ENCODE data around the gene FGGY.

DNA sequence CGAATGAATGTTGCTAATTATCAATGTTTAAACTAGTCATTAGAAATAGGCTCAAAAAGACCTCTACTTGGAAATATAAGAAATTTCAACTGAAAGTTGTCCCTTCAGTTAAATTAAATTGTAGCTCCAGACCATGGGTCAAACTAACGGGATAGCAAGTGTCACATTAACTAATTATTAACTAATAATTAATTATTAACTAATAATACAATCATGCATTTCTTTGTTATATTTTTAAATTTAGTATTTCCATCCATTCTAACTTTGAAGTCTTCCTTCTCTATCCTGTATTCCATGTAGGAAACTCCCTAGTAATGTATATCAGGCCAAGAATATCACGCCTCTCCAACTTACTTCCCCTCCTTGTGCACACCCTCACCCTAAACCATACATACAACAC, 474.5 kb downstream of the FGGY start:
- TF ChIP-seq, protein P1, sequence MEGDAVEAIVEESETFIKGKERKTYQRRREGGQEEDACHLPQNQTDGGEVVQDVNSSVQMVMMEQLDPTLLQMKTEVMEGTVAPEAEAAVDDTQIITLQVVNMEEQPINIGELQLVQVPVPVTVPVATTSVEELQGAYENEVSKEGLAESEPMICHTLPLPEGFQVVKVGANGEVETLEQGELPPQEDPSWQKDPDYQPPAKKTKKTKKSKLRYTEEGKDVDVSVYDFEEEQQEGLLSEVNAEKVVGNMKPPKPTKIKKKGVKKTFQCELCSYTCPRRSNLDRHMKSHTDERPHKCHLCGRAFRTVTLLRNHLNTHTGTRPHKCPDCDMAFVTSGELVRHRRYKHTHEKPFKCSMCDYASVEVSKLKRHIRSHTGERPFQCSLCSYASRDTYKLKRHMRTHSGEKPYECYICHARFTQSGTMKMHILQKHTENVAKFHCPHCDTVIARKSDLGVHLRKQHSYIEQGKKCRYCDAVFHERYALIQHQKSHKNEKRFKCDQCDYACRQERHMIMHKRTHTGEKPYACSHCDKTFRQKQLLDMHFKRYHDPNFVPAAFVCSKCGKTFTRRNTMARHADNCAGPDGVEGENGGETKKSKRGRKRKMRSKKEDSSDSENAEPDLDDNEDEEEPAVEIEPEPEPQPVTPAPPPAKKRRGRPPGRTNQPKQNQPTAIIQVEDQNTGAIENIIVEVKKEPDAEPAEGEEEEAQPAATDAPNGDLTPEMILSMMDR (conservative IDR thresholded peaks at IDR 0.05 in 1 of 2, IDR thresholded peaks at IDR 0.05 in 1 of 2; ENCODE audit: extremely low read depth in 1 of 2, insufficient read depth in 1 of 2, low read depth in 1 of 2, low read length in 2 of 2): no peak
- no peak for TF ChIP-seq EZH2 (IDR thresholded peaks at IDR 0.05; ENCODE audit: borderline replicate concordance, low read length)
